ENCODE measurements around the gene GPC1.

Gene GPC1

GRCh38 chr2:240511351-240512108 lies 76.1 kb downstream of the GPC1 start:
- DNase-seq (ENCODE audit: low read depth, low spot score): no peak

GRCh38 chr2:240512109-240512485 lies 76.6 kb downstream of the GPC1 start:
- DNase-seq (ENCODE audit: low read depth, low spot score): no peak

GRCh38 chr2:240512666-240513535 lies 77.4 kb downstream of the GPC1 start:
- DNase-seq (ENCODE audit: low read depth, low spot score): no peak

- peak; percentile 23 for DNase-seq (ENCODE audit: low read depth, low spot score)
These were observed 78.3 kb downstream of the GPC1 start for GRCh38 chr2:240513549-240514287.

GRCh38 chr2:240514631-240515030 lies 79.2 kb downstream of the GPC1 start:
- no peak for DNase-seq (ENCODE audit: low read depth, low spot score)

- no peak for DNase-seq (ENCODE audit: low read depth, low spot score)
These were observed 81.9 kb downstream of the GPC1 start for GRCh38 chr2:240517342-240517741.

Measured in smooth muscle cell of the brain vasculature (primary cell).